Sigmoid colon (tissue), 3 donors: ENCODE results near the gene SEC63.

Experiments
- CTCF ChIP-seq, 4 experiments: fragments of 450-650 bp in 3 of 4; fragments of 200-600 bp in 1 of 4; IDR thresholded peaks; one replicate each; pipeline ENCODE4 v1.5.1; 2016 to 2019; ENCODE audit warnings: antibody characterized with exemption in 4 of 4, mild to moderate bottlenecking in 3 of 4, moderate library complexity in 2 of 4
- POLR2A ChIP-seq, 2 donors: fragments of 450-650 bp; IDR thresholded peaks; one replicate each; pipeline ENCODE4 v1.6.1; 2016; ENCODE audit warnings: antibody characterized with exemption in 2 of 2, mild to moderate bottlenecking in 2 of 2, moderate library complexity in 2 of 2

- TF ChIP-seq CTCF (IDR thresholded peaks at IDR 0.05) (no peak), POLR2A (IDR thresholded peaks at IDR 0.05) (no peak)
Measured at GRCh38 chr6:107936162-107936909, 21.7 kb downstream of the SEC63 start.
